SK-N-SH (cell line): ENCODE measurements around the gene AUP1. TPM values are rescaled to one million over a fixed set of nuclear protein-coding genes. Genes with fewer than 3 reads are reported as not detected.

Experiments used
- CTCF ChIA-PET: fragments of 300-600, 350-600 bp; formaldehyde crosslinking; extraction: SDS; loops from one replicate; lab custom pipeline; 2021; lab: Yijun Ruan, JAX
- POLR2A ChIA-PET: fragments of 350-600 bp; sonication (Branson Sonifier 250); formaldehyde crosslinking; extraction: SDS; loops from one replicate; lab custom pipeline; 2020; ENCODE audit warnings: antibody characterized with exemption, inconsistent platforms; lab: Yijun Ruan, JAX
- DNase-seq: peaks from one replicate; pipeline ENCODE4 v3.0.0; 2012
- H2AFZ ChIP-seq: fragments of 200-600 bp; sonication (generic); 2 replicates; pipeline ENCODE4 v1.8.1; 2016; ENCODE audit warnings: antibody characterized with exemption, mild to moderate bottlenecking, low read depth
- H3F3A ChIP-seq: fragments of 200-600 bp; sonication (generic); replicated peaks from 2 replicates; pipeline ENCODE3; 2016; ENCODE audit warnings: antibody characterized with exemption, mild to moderate bottlenecking; ENCODE audit not compliant: insufficient read depth
- H3K27ac ChIP-seq, 2 experiments: fragments of 200-500 bp in 1 of 2; fragments of 200-600 bp in 1 of 2; sonication (Bioruptor generic) in 1 of 2; sonication (generic), shearing (Covaris generic) in 1 of 2; 2 replicates each; pipeline versions ENCODE4 v1.5.1 to v1.6.1; 2014 to 2016; ENCODE audit warnings: low read depth in 2 of 2, inconsistent platforms in 1 of 2, low read length in 1 of 2, mild to moderate bottlenecking in 1 of 2, mixed read lengths in 1 of 2
- H3K27me3 ChIP-seq: fragments of 200-600 bp; sonication (generic), shearing (Covaris generic); 2 replicates; pipeline ENCODE4 v1.6.1; 2016; ENCODE audit warnings: mixed run types; ENCODE audit not compliant: insufficient read depth
- H3K36me3 ChIP-seq, 2 experiments: fragments of 200-500 bp in 1 of 2; fragments of 200-600 bp in 1 of 2; sonication (Bioruptor generic) in 1 of 2; sonication (generic) in 1 of 2; replicated peaks in 1 of 2; 2 replicates each; pipeline versions ENCODE3 to v1.5.1; 2014 to 2016; ENCODE audit warnings: low read length in 1 of 2, mild to moderate bottlenecking in 1 of 2; ENCODE audit not compliant: insufficient read depth in 2 of 2, control insufficient read depth in 1 of 2
- H3K4me1 ChIP-seq, 2 experiments: fragments of 200-500 bp in 1 of 2; fragments of 200-600 bp in 1 of 2; sonication (Bioruptor generic) in 1 of 2; sonication (generic), shearing (Covaris generic) in 1 of 2; 2 replicates each; pipeline versions ENCODE4 v1.5.1 to v1.6.1; 2014 to 2016; ENCODE audit warnings: low read depth in 1 of 2, low read length in 1 of 2, mixed run types in 1 of 2; ENCODE audit not compliant: insufficient read depth in 2 of 2, control insufficient read depth in 1 of 2
- H3K4me2 ChIP-seq: fragments of 200-600 bp; sonication (generic), shearing (Covaris generic); 2 replicates; pipeline ENCODE4 v1.6.1; 2017; ENCODE audit warnings: mixed run types
- H3K4me3 ChIP-seq, 2 experiments: fragments of 200-500 bp in 1 of 2; fragments of 200-600 bp in 1 of 2; sonication (Bioruptor generic) in 1 of 2; sonication (generic), shearing (Covaris generic) in 1 of 2; 2 replicates each; pipeline versions ENCODE4 v1.5.1 to v1.8.1; 2014 to 2016; ENCODE audit warnings: low read depth in 2 of 2, inconsistent platforms in 1 of 2, low read length in 1 of 2, mild to moderate bottlenecking in 1 of 2, mixed read lengths in 1 of 2, moderate library complexity in 1 of 2
- H3K79me2 ChIP-seq: fragments of 200-600 bp; sonication (generic); 2 replicates; pipeline ENCODE4 v1.8.1; 2017; ENCODE audit warnings: mild to moderate bottlenecking; ENCODE audit not compliant: insufficient read depth
- H3K9ac ChIP-seq: fragments of 200-600 bp; sonication (generic); 2 replicates; pipeline ENCODE4 v1.6.1; 2017; ENCODE audit warnings: mixed run types
- H3K9me2 ChIP-seq: fragments of 200-600 bp; sonication (generic); 2 replicates; pipeline ENCODE4 v1.6.1; 2017; ENCODE audit warnings: mixed run types
- H3K9me3 ChIP-seq: fragments of 200-600 bp; sonication (generic); 2 replicates; pipeline ENCODE4 v1.6.1; 2017; ENCODE audit warnings: mixed run types, mild to moderate bottlenecking, moderate library complexity
- H4K20me1 ChIP-seq: fragments of 200-600 bp; sonication (generic); 2 replicates; pipeline ENCODE4 v1.6.1; 2017; ENCODE audit warnings: mild to moderate bottlenecking, mixed run types; ENCODE audit not compliant: insufficient read depth
- ELF1 ChIP-seq: IDR thresholded peaks from 2 replicates; pipeline ENCODE4 v1.4.0; 2012
- EP300 ChIP-seq, 2 experiments: IDR thresholded peaks; 2 replicates each; pipeline versions ENCODE4 v1.4.0 to v1.6.1; 2012; ENCODE audit warnings: borderline replicate concordance in 1 of 2, low read depth in 1 of 2, low read length in 1 of 2
- EZH2phosphoT487 ChIP-seq: fragments of 200-600 bp; sonication (generic); IDR thresholded peaks from 2 replicates; pipeline ENCODE4 v1.6.1; 2017; ENCODE audit warnings: low read depth, mixed run types, mild to moderate bottlenecking, antibody characterized with exemption, moderate library complexity, borderline replicate concordance
- FOSL2 ChIP-seq: IDR thresholded peaks from 2 replicates; pipeline ENCODE4 v1.4.0; 2012; ENCODE audit warnings: low read depth, mild to moderate bottlenecking, moderate library complexity, borderline replicate concordance
- FOXJ3 ChIP-seq: sonication (generic); formaldehyde crosslinking; IDR thresholded peaks from 2 replicates; pipeline ENCODE4 v1.5.1; 2020; ENCODE audit warnings: mild to moderate bottlenecking, missing genetic modification reagents
- FOXM1 ChIP-seq: IDR thresholded peaks from 2 replicates; pipeline ENCODE4 v1.4.0; 2012; ENCODE audit warnings: low read depth, mild to moderate bottlenecking
- MEF2A ChIP-seq: IDR thresholded peaks from 2 replicates; pipeline ENCODE4 v1.4.0; 2012; ENCODE audit warnings: low read depth, borderline replicate concordance
- MXI1 ChIP-seq: IDR thresholded peaks from 2 replicates; pipeline ENCODE4 v1.6.1; 2012; ENCODE audit warnings: mild to moderate bottlenecking, low read depth, low read length, improper control_type of control experiment
- NRF1 ChIP-seq: IDR thresholded peaks from 2 replicates; pipeline ENCODE4 v1.6.1; 2012; ENCODE audit warnings: low read depth, mild to moderate bottlenecking, low read length
- POLR2AphosphoS5 ChIP-seq: IDR thresholded peaks from 2 replicates; pipeline ENCODE4 v1.6.1; 2012; ENCODE audit warnings: low read depth, low read length
- RAD21 ChIP-seq: IDR thresholded peaks from 2 replicates; pipeline ENCODE4 v1.6.1; 2012; ENCODE audit warnings: mild to moderate bottlenecking, low read length
- RXRA ChIP-seq: IDR thresholded peaks from 2 replicates; pipeline ENCODE4 v1.4.0; 2012; ENCODE audit warnings: low read depth, mild to moderate bottlenecking, borderline replicate concordance
- SIN3A ChIP-seq: IDR thresholded peaks from 2 replicates; pipeline ENCODE4 v1.6.1; 2012; ENCODE audit warnings: low read depth, mild to moderate bottlenecking, low read length, moderate library complexity, borderline replicate concordance
- TAF1 ChIP-seq: IDR thresholded peaks from 2 replicates; pipeline ENCODE4 v1.6.1; 2012; ENCODE audit warnings: low read depth, mild to moderate bottlenecking, low read length, moderate library complexity, borderline replicate concordance
- YY1 ChIP-seq: IDR thresholded peaks from 2 replicates; pipeline ENCODE4 v1.4.0; 2012; ENCODE audit warnings: low read depth, mild to moderate bottlenecking
- ZBTB33 ChIP-seq: IDR thresholded peaks from 2 replicates; pipeline ENCODE4 v1.4.0; 2012; ENCODE audit warnings: low read depth, borderline replicate concordance
- WGBS: methylation state at CpG from one replicate; pipeline ENCODE4 v1.1.6; 2017; ENCODE audit warnings: low lambda C conversion rate; 5-methylcytosine and 5-hydroxymethylcytosine counted together
- polyA plus RNA-seq, 3 experiments: library from polyadenylated mRNA; depleted of rRNA; stranded (reverse); fragments of >200 nt; gene quantifications; 2 replicates each; pipeline ENCODE4 v1.2.3, GENCODE V29; 2012
- TF ChIP-seq, protein P1 (sequence below): IDR thresholded peaks from 2 replicates; pipeline ENCODE4 v1.4.0; 2012; ENCODE audit warnings: low read depth
- TF ChIP-seq, protein P2 (sequence below): IDR thresholded peaks from 2 replicates; pipeline ENCODE4 v1.4.0; 2012; ENCODE audit warnings: low read depth, borderline replicate concordance
- TF ChIP-seq, protein P3 (sequence below): fragments of 200-600 bp; sonication (generic); IDR thresholded peaks from 2 replicates; pipeline ENCODE4 v1.6.1; 2017; ENCODE audit warnings: antibody characterized with exemption, mild to moderate bottlenecking, moderate library complexity

AUP1 gene
- polyA plus RNA-seq, 1 of the 3 experiments (the other 2 are of a cell fraction), result 118 TPM

GRCh38 chr2:74550231-74550630, 20.7 kb upstream of the AUP1 start:
- peak overlapping the region in 1 of 2 experiments; percentile 52; a peak in 1 of 4 replicates for H3K4me3 ChIP-seq
- no peak overlapping the region for H3K27ac ChIP-seq
- H3K4me2 ChIP-seq, result peak overlapping the region; percentile 91; the same call in 1 of the 2 replicates
- no peaks in the 10 kb centered on the region for H3K9me3 ChIP-seq
- peaks cover 9 to 40% of the 10 kb centered on the region in 2 experiments; a peak in 3 of 4 replicates for H3K4me1 ChIP-seq
- TF ChIP-seq EZH2phosphoT487 (no peak), YY1 (no peak), RAD21 (no peak), MEF2A (no peak), ELF1 (no peak), ZBTB33 (no peak), FOXJ3 (CRISPR knock-in tag) (no peak), EP300 (IDR thresholded peaks at IDR 0.05; ENCODE audit: borderline replicate concordance in 1 of 2, low read depth in 1 of 2, low read length in 1 of 2) (no peak), RXRA (no peak)
- TF ChIP-seq, protein P1, sequence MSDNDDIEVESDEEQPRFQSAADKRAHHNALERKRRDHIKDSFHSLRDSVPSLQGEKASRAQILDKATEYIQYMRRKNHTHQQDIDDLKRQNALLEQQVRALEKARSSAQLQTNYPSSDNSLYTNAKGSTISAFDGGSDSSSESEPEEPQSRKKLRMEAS, result no peak
- H3K9ac ChIP-seq, result no peak overlapping the region
- H4K20me1 ChIP-seq, result no peaks in the 10 kb centered on the region
- peaks cover 13% of the 10 kb centered on the region for H3F3A ChIP-seq
- POLR2A ChIA-PET, result no interaction called here
- H3K36me3 ChIP-seq, result peaks cover 4 to 15% of the 10 kb centered on the region in 2 experiments
- 85% methylated on average over 7 of the region's 7 CpGs for WGBS
- no peak for DNase-seq
- peaks cover 53% of the 10 kb centered on the region for H3K79me2 ChIP-seq
- H3K27me3 ChIP-seq, result no peaks in the 10 kb centered on the region
- H2AFZ ChIP-seq, result no peak overlapping the region
- CTCF ChIA-PET, result interaction anchor here (1.3 to 3.2 kb wide), 4 partner anchors 18 to 36 kb away, joined by 3 to 19 read pairs (median 5); no protein-coding TSS in a partner anchor
- H3K9me2 ChIP-seq, result no peaks in the 10 kb centered on the region

- peaks cover 6 to 15% of the 10 kb centered on the region in 2 experiments for H3K36me3 ChIP-seq
- peak overlapping the region; percentile 52; the same call in 1 of the 2 replicates for H3K9ac ChIP-seq
- H3K79me2 ChIP-seq, result peaks cover 46% of the 10 kb centered on the region
- H3K9me2 ChIP-seq, result no peaks in the 10 kb centered on the region
- CTCF ChIA-PET, result interaction anchor here (1.0 to 3.2 kb wide), 4 partner anchors 17 to 37 kb away, joined by 3 to 19 read pairs (median 5); no protein-coding TSS in a partner anchor
- H3K4me3 ChIP-seq, result peak overlapping the region; percentile 52 to 60
- no peaks in the 10 kb centered on the region for H3K9me3 ChIP-seq
- H3F3A ChIP-seq, result peaks cover 19% of the 10 kb centered on the region
- H3K27ac ChIP-seq, result peak overlapping the region in 1 of 2 experiments; percentile 77; a peak in 2 of 4 replicates
- peak overlapping the region; percentile 91 for H3K4me2 ChIP-seq
- peak overlapping the region; percentile 57; the same call in 1 of the 2 replicates for H2AFZ ChIP-seq
- 20% methylated on average over 32 of the region's 85 CpGs for WGBS
- H4K20me1 ChIP-seq, result no peaks in the 10 kb centered on the region
- DNase-seq, result peak; percentile 92
- peaks cover 9 to 37% of the 10 kb centered on the region in 2 experiments; a peak in 3 of 4 replicates for H3K4me1 ChIP-seq
- H3K27me3 ChIP-seq, result no peaks in the 10 kb centered on the region
- POLR2A ChIA-PET, result interaction anchor here (0.5 to 1.0 kb wide), 2 partner anchors 30 to 1888 kb away, joined by 3 read pairs; no protein-coding TSS in a partner anchor
- no peak for TF ChIP-seq SIN3A
- TF ChIP-seq, protein P2, sequence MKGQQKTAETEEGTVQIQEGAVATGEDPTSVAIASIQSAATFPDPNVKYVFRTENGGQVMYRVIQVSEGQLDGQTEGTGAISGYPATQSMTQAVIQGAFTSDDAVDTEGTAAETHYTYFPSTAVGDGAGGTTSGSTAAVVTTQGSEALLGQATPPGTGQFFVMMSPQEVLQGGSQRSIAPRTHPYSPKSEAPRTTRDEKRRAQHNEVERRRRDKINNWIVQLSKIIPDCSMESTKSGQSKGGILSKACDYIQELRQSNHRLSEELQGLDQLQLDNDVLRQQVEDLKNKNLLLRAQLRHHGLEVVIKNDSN, result peak; percentile 32
- TF ChIP-seq, protein P3, sequence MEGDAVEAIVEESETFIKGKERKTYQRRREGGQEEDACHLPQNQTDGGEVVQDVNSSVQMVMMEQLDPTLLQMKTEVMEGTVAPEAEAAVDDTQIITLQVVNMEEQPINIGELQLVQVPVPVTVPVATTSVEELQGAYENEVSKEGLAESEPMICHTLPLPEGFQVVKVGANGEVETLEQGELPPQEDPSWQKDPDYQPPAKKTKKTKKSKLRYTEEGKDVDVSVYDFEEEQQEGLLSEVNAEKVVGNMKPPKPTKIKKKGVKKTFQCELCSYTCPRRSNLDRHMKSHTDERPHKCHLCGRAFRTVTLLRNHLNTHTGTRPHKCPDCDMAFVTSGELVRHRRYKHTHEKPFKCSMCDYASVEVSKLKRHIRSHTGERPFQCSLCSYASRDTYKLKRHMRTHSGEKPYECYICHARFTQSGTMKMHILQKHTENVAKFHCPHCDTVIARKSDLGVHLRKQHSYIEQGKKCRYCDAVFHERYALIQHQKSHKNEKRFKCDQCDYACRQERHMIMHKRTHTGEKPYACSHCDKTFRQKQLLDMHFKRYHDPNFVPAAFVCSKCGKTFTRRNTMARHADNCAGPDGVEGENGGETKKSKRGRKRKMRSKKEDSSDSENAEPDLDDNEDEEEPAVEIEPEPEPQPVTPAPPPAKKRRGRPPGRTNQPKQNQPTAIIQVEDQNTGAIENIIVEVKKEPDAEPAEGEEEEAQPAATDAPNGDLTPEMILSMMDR, result no peak
- peak; percentile 38; the same call in 1 of the 2 replicates for TF ChIP-seq POLR2AphosphoS5
- peak; percentile 51 for TF ChIP-seq NRF1
- no peak for TF ChIP-seq FOXM1
- TF ChIP-seq, protein P1, result peak; percentile 83
- TF ChIP-seq MXI1, result peak; percentile 80
- no peak for TF ChIP-seq FOSL2
- TF ChIP-seq TAF1, result 0 out of 2 replicates have a peak, but pooled peaks have one; percentile 17
These were observed 19.7 kb upstream of the AUP1 start for GRCh38 chr2:74548900-74549826.
